Measurements from ENCODE around the gene MAB21L4.

The MAB21L4 gene

DNA sequence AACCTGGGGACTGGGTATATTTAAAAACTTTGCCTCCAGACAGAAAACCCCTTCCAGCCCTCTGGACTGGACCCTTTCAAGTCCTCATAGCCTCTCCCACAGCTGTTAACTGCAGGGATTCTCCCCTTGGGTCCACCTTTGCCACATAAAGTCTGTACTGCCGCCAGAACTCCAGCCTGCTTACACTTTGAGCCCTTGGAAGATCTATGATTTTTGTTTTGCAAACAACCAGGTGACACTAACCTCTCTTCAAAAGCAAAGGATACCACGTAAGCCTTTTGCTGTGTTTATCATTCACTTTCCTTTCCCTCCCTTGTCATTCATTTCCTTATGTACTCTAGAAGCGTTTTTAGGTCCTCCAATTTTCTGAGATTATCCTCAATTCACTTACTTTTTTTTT is 31.5 kb downstream of the MAB21L4 start:
- TF ChIP-seq, protein P1, sequence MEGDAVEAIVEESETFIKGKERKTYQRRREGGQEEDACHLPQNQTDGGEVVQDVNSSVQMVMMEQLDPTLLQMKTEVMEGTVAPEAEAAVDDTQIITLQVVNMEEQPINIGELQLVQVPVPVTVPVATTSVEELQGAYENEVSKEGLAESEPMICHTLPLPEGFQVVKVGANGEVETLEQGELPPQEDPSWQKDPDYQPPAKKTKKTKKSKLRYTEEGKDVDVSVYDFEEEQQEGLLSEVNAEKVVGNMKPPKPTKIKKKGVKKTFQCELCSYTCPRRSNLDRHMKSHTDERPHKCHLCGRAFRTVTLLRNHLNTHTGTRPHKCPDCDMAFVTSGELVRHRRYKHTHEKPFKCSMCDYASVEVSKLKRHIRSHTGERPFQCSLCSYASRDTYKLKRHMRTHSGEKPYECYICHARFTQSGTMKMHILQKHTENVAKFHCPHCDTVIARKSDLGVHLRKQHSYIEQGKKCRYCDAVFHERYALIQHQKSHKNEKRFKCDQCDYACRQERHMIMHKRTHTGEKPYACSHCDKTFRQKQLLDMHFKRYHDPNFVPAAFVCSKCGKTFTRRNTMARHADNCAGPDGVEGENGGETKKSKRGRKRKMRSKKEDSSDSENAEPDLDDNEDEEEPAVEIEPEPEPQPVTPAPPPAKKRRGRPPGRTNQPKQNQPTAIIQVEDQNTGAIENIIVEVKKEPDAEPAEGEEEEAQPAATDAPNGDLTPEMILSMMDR (IDR thresholded peaks at IDR 0.05; ENCODE audit: control insufficient read depth, extremely low read depth, insufficient read depth): no peak
- no peak for DNase-seq (ENCODE audit: low read depth)
- H3K4me3 ChIP-seq (ENCODE audit: low read depth, low read length): no peak overlapping the region

DNA sequence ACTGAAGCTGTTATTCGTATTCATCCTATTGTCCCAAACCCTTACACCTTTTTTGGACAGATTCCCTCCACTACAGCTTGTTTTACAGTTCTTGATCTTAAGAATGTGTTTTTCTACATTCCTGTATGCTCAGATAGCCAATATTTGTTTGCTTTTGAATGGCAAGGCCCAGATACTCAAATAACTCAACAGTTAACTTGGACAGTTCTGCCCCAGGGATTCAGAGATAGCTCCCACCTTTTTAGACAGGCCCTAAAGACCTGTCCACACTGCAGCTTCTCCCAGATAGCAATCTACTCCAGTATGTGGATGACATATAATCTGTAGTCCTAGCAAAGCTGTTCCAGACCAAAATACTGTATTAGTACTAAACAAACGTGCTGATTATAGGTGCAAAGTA is 34.4 kb downstream of the MAB21L4 start:
- peak; percentile 19 for DNase-seq (ENCODE audit: low read depth)
- H3K4me3 ChIP-seq (ENCODE audit: low read depth, low read length): no peak overlapping the region
- TF ChIP-seq, protein P1 (IDR thresholded peaks at IDR 0.05; ENCODE audit: control insufficient read depth, extremely low read depth, insufficient read depth): no peak

DNA sequence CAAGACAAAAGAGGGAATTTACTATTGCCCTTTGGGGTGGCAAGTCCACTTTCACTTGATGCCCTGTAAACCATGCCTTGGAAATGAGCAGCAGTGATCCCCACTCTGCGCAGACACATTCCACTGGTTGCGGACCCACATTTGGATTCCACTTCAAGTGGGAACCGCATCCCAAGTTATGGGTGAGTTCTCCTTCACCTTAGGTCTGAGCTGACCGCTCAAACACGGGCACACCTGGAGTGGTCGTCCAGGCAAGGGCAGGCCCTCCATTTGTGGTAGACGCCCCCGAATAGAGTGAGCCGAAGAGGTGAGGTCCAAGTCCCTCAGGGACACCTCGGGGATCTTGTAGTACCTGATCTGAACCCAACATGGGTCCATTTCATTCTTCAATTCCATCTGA is 37.1 kb downstream of the MAB21L4 start:
- TF ChIP-seq, protein P1 (IDR thresholded peaks at IDR 0.05; ENCODE audit: control insufficient read depth, extremely low read depth, insufficient read depth): no peak
- no peak overlapping the region for H3K4me3 ChIP-seq (ENCODE audit: low read depth, low read length)
- DNase-seq (ENCODE audit: low read depth): no peak

GRCh38 chr2:240858321-240858720 is 37.6 kb downstream of the MAB21L4 start:
- TF ChIP-seq, protein P1 (IDR thresholded peaks at IDR 0.05; ENCODE audit: control insufficient read depth, extremely low read depth, insufficient read depth): no peak
- DNase-seq (ENCODE audit: low read depth): no peak
- no peak overlapping the region for H3K4me3 ChIP-seq (ENCODE audit: low read depth, low read length)

- no peak for DNase-seq (ENCODE audit: low read depth)
- TF ChIP-seq, protein P1 (IDR thresholded peaks at IDR 0.05; ENCODE audit: control insufficient read depth, extremely low read depth, insufficient read depth): no peak
- H3K4me3 ChIP-seq (ENCODE audit: low read depth, low read length): no peak overlapping the region
These were observed 38.6 kb downstream of the MAB21L4 start for GRCh38 chr2:240857039-240858008.

GRCh38 chr2:240856151-240856980 is 39.6 kb downstream of the MAB21L4 start:
- no peak overlapping the region for H3K4me3 ChIP-seq (ENCODE audit: low read depth, low read length)
- DNase-seq (ENCODE audit: low read depth): no peak
- TF ChIP-seq, protein P1 (IDR thresholded peaks at IDR 0.05; ENCODE audit: control insufficient read depth, extremely low read depth, insufficient read depth): no peak
